GM23338 (cell line): ENCODE results near the gene CUX1. TPM values are rescaled to one million over a fixed set of nuclear protein-coding genes. Genes with fewer than 3 reads are reported as not detected.

ENCODE experiments used
- ATAC-seq: fragments of 200-7000 bp; cut with Tn5 transposase; 3 replicates; pipeline ENCODE4 v1.9.1; 2020
- DNase-seq: peaks from one replicate; pipeline ENCODE4 v3.0.0-alpha.2; 2015; ENCODE audit warnings: low spot score
- H2AFZ ChIP-seq: fragments of 200-600 bp; sonication (generic); 2 replicates; pipeline ENCODE4 v1.8.0; 2016; ENCODE audit warnings: antibody characterized with exemption, mild to moderate bottlenecking, moderate library complexity
- H3F3A ChIP-seq: fragments of 200-600 bp; sonication (generic); replicated peaks from 2 replicates; pipeline ENCODE4 v1.8.0; 2017; ENCODE audit warnings: antibody characterized with exemption, mixed run types, low read depth
- H3K27ac ChIP-seq: fragments of 200-600 bp; sonication (generic); 2 replicates; pipeline ENCODE4 v1.6.1; 2016; ENCODE audit warnings: low read depth
- H3K27me3 ChIP-seq: fragments of 200-600 bp; sonication (generic); 2 replicates; pipeline ENCODE4 v1.8.0; 2016; ENCODE audit warnings: mild to moderate bottlenecking, mixed run types, moderate library complexity; ENCODE audit not compliant: insufficient read depth
- H3K36me3 ChIP-seq: fragments of 200-600 bp; sonication (generic); 2 replicates; pipeline ENCODE4 v1.8.0; 2016; ENCODE audit warnings: mild to moderate bottlenecking; ENCODE audit not compliant: insufficient read depth
- H3K4me1 ChIP-seq: fragments of 200-600 bp; sonication (generic); 2 replicates; pipeline ENCODE4 v1.8.0; 2016; ENCODE audit warnings: mild to moderate bottlenecking, moderate library complexity; ENCODE audit not compliant: insufficient read depth
- H3K4me2 ChIP-seq: fragments of 200-600 bp; sonication (generic); 2 replicates; pipeline ENCODE4 v1.7.1; 2017; ENCODE audit warnings: mixed run types
- H3K4me3 ChIP-seq: fragments of 200-600 bp; sonication (generic); 2 replicates; pipeline ENCODE4 v1.6.1; 2016; ENCODE audit warnings: mixed run types
- H3K79me2 ChIP-seq: fragments of 200-600 bp; sonication (generic); replicated peaks from 2 replicates; pipeline ENCODE4 v1.8.0; 2017; ENCODE audit warnings: mild to moderate bottlenecking; ENCODE audit not compliant: insufficient read depth
- H3K9me2 ChIP-seq: fragments of 200-600 bp; sonication (generic); 2 replicates; pipeline ENCODE4 v1.8.0; 2017; ENCODE audit not compliant: insufficient read depth
- H4K20me1 ChIP-seq: fragments of 200-600 bp; sonication (generic); replicated peaks from 2 replicates; pipeline ENCODE4 v1.8.0; 2017; ENCODE audit warnings: mild to moderate bottlenecking; ENCODE audit not compliant: insufficient read depth
- H3K27ac Mint-ChIP-seq: 2 replicates; pipeline ENCODE4 v1.8.0; 2020; ENCODE audit warnings: inconsistent platforms, mild to moderate bottlenecking, moderate library complexity, mixed read lengths
- H3K27me3 Mint-ChIP-seq: 3 replicates; pipeline ENCODE4 v1.8.0; 2022; ENCODE audit warnings: low read depth, mild to moderate bottlenecking, moderate library complexity, mixed read lengths, inconsistent platforms; ENCODE audit not compliant: insufficient read depth, poor library complexity
- H3K36me3 Mint-ChIP-seq: 3 replicates; pipeline ENCODE4 v1.8.0; 2021; ENCODE audit warnings: low read depth, mild to moderate bottlenecking, inconsistent platforms, moderate library complexity, mixed read lengths
- H3K4me1 Mint-ChIP-seq: 3 replicates; pipeline ENCODE4 v1.8.0; 2020; ENCODE audit warnings: mild to moderate bottlenecking, inconsistent platforms, mixed read lengths
- H3K4me3 Mint-ChIP-seq: 3 replicates; pipeline ENCODE4 v1.8.0; 2021; ENCODE audit warnings: moderate library complexity, mild to moderate bottlenecking, inconsistent platforms, mixed read lengths
- H3K9me3 Mint-ChIP-seq: 3 replicates; pipeline ENCODE4 v1.8.0; 2020; ENCODE audit warnings: moderate library complexity, mild to moderate bottlenecking, inconsistent platforms, mixed read lengths
- CTCF ChIP-seq, 2 experiments: fragments of 200-600 bp in 1 of 2; sonication (generic) in 1 of 2; conservative IDR thresholded peaks; 2 replicates each; pipeline versions ENCODE4 v1.5.1 to v1.6.1; 2016 to 2017; ENCODE audit warnings: antibody characterized with exemption in 2 of 2, low read depth in 2 of 2, mild to moderate bottlenecking in 2 of 2, moderate library complexity in 1 of 2
- ETS1 ChIP-seq: IDR thresholded peaks from 2 replicates; pipeline ENCODE4 v1.6.1; 2016; ENCODE audit warnings: antibody characterized with exemption
- EZH2 ChIP-seq: fragments of 200-600 bp; sonication (generic); IDR thresholded peaks from one replicate; pipeline ENCODE4 v1.8.0; 2017; ENCODE audit warnings: antibody characterized with exemption, mild to moderate bottlenecking, low read depth; ENCODE audit not compliant: unreplicated experiment
- JUNB ChIP-seq: IDR thresholded peaks from one replicate; pipeline ENCODE4 v1.6.1; 2016; ENCODE audit warnings: antibody characterized with exemption; ENCODE audit not compliant: unreplicated experiment
- NANOG ChIP-seq: IDR thresholded peaks from 2 replicates; pipeline ENCODE4 v1.6.1; 2016; ENCODE audit warnings: antibody characterized with exemption, borderline replicate concordance
- POLR2AphosphoS5 ChIP-seq: IDR thresholded peaks from 2 replicates; pipeline ENCODE4 v1.6.1; 2016; ENCODE audit warnings: antibody characterized with exemption, low read depth
- REST ChIP-seq: IDR thresholded peaks from one replicate; pipeline ENCODE4 v1.6.1; 2018; ENCODE audit warnings: antibody characterized with exemption; ENCODE audit not compliant: unreplicated experiment
- STAT1 ChIP-seq: IDR thresholded peaks from one replicate; pipeline ENCODE4 v1.6.1; 2016; ENCODE audit warnings: antibody characterized with exemption; ENCODE audit not compliant: unreplicated experiment
- ZNF114 ChIP-seq: fragments of 250-450 bp; sonication (Bioruptor Pico); IDR thresholded peaks from 2 replicates; pipeline ENCODE4 v1.5.0; 2020; ENCODE audit warnings: mild to moderate bottlenecking, moderate library complexity
- polyA plus RNA-seq: library from polyadenylated mRNA; unstranded; fragments of >200 nt; fragmentation: Nextera tagmentation; extraction: Ambion mirVana; gene quantifications from 2 replicates; pipeline ENCODE4 v1.2.1, GENCODE V29; 2016
- total RNA-seq: library from RNA; depleted of rRNA; stranded (reverse); fragments of >200 nt; shearing (Covaris generic); gene quantifications from 2 replicates; pipeline ENCODE4 v1.2.3, GENCODE V29; 2014

The CUX1 gene
- total and polyA plus RNA-seq, 2 experiments from 2014 or later = 49.9 to 64.0 TPM

GRCh38 chr7:102215256-102215655, 397.8 kb downstream of the CUX1 start (continued):
- TF ChIP-seq REST (no peak), NANOG (no peak), EZH2 (no peak), POLR2AphosphoS5 (no peak)

- H2AFZ ChIP-seq = no peak overlapping the region
- no peaks in the 10 kb centered on the region for H3K79me2 ChIP-seq
- H3K4me1 ChIP-seq = no peaks in the 10 kb centered on the region
- H3K27me3 Mint-ChIP-seq = peaks cover 9% of the 10 kb centered on the region
- no peak overlapping the region for H3K4me3 ChIP-seq
- H3K4me3 Mint-ChIP-seq = no peak overlapping the region
- H3K9me2 ChIP-seq = no peaks in the 10 kb centered on the region
- H3K27ac ChIP-seq = no peak overlapping the region
- H3F3A ChIP-seq = no peaks in the 10 kb centered on the region
- H3K27me3 ChIP-seq = no peaks in the 10 kb centered on the region
- no peak for DNase-seq
- no peaks in the 10 kb centered on the region for H3K9me3 Mint-ChIP-seq
- H3K36me3 ChIP-seq = no peaks in the 10 kb centered on the region
- H3K36me3 Mint-ChIP-seq = peaks cover 33% of the 10 kb centered on the region
- H4K20me1 ChIP-seq = no peaks in the 10 kb centered on the region; the same call in 1 of the 2 replicates
- no peak overlapping the region for H3K4me2 ChIP-seq
- H3K4me1 Mint-ChIP-seq = no peaks in the 10 kb centered on the region; the same call in 2 of the 3 replicates
- H3K27ac Mint-ChIP-seq = no peak overlapping the region
- no peak for ATAC-seq
- TF ChIP-seq ETS1 = no peak
- no peak for TF ChIP-seq STAT1
- no peak for TF ChIP-seq REST
- TF ChIP-seq CTCF (conservative IDR thresholded peaks at IDR 0.05; ENCODE audit: low read depth in 2 of 2) = no peak
- TF ChIP-seq POLR2AphosphoS5 = no peak
- no peak for TF ChIP-seq EZH2
- no peak for TF ChIP-seq NANOG
- TF ChIP-seq ZNF114 (CRISPR knock-in tag) = no peak
- TF ChIP-seq JUNB = no peak
Observed at GRCh38 chr7:102215711-102216110, 398.3 kb downstream of the CUX1 start.
